Hepatocyte (in vitro differentiated cells): ENCODE measurements around the gene TBL1X. TPM values are rescaled to one million over a fixed set of nuclear protein-coding genes. Genes with fewer than 3 reads are reported as not detected.

Source experiments
- DNase-seq: peaks from one replicate; pipeline ENCODE4 v3.0.0-alpha.2; 2016; ENCODE audit warnings: low spot score
- H2AFZ ChIP-seq: fragments of 200-600 bp; sonication (generic); 2 replicates; pipeline ENCODE4 v1.6.0; 2016; ENCODE audit warnings: antibody characterized with exemption, mild to moderate bottlenecking
- H3K27ac ChIP-seq: fragments of 200-600 bp; sonication (generic); 2 replicates; pipeline ENCODE4 v1.5.1; 2016; ENCODE audit warnings: mild to moderate bottlenecking
- H3K27me3 ChIP-seq: fragments of 200-600 bp; sonication (generic); 2 replicates; pipeline ENCODE4 v1.6.1; 2016
- H3K36me3 ChIP-seq: fragments of 200-600 bp; sonication (generic); replicated peaks from 2 replicates; pipeline ENCODE4 v1.5.1; 2016; ENCODE audit warnings: low read depth; ENCODE audit not compliant: insufficient read depth
- H3K4me1 ChIP-seq: fragments of 200-600 bp; sonication (generic); 2 replicates; pipeline ENCODE4 v1.5.1; 2016; ENCODE audit warnings: mild to moderate bottlenecking, moderate library complexity; ENCODE audit not compliant: insufficient read depth
- H3K4me2 ChIP-seq: fragments of 200-600 bp; sonication (generic); 2 replicates; pipeline ENCODE4 v1.6.0; 2016
- H3K4me3 ChIP-seq: fragments of 200-600 bp; sonication (generic); 2 replicates; pipeline ENCODE4 v1.5.1; 2016; ENCODE audit warnings: mild to moderate bottlenecking
- H3K79me2 ChIP-seq: fragments of 200-600 bp; sonication (generic); 2 replicates; pipeline ENCODE4 v1.6.0; 2017; ENCODE audit warnings: mild to moderate bottlenecking
- H3K9me2 ChIP-seq: fragments of 200-600 bp; sonication (generic); replicated peaks from 2 replicates; pipeline ENCODE4 v1.6.0; 2017; ENCODE audit warnings: mild to moderate bottlenecking; ENCODE audit not compliant: insufficient read depth
- H3K9me3 ChIP-seq: fragments of 200-600 bp; sonication (generic); 2 replicates; pipeline ENCODE4 v1.5.1; 2016; ENCODE audit warnings: low read depth, mild to moderate bottlenecking
- H4K20me1 ChIP-seq: fragments of 200-600 bp; sonication (generic); 2 replicates; pipeline ENCODE4 v1.6.0; 2016; ENCODE audit warnings: mild to moderate bottlenecking; ENCODE audit not compliant: insufficient read depth, poor library complexity, severe bottlenecking
- EZH2 ChIP-seq: fragments of 200-600 bp; sonication (generic); IDR thresholded peaks from 2 replicates; pipeline ENCODE4 v1.6.1; 2016; ENCODE audit warnings: antibody characterized with exemption, mild to moderate bottlenecking, borderline replicate concordance
- EZH2phosphoT487 ChIP-seq: fragments of 200-600 bp; sonication (generic); IDR thresholded peaks from one replicate; pipeline ENCODE4 v1.6.1; 2018; ENCODE audit warnings: antibody characterized with exemption, mild to moderate bottlenecking, low read depth, moderate library complexity; ENCODE audit not compliant: unreplicated experiment, severe bottlenecking
- WGBS: methylation state at CpG from one replicate; pipeline ENCODE4 v1.1.6; 2016; ENCODE audit warnings: low lambda C conversion rate; ENCODE audit errors: missing lambda C conversion rate; 5-methylcytosine and 5-hydroxymethylcytosine counted together
- polyA plus RNA-seq: library from polyadenylated mRNA; unstranded; fragments of >200 nt; fragmentation: Nextera tagmentation; extraction: Ambion mirVana; gene quantifications from 2 replicates; pipeline ENCODE4 v1.2.1, GENCODE V29; 2016
- total RNA-seq: library from RNA; depleted of rRNA; stranded (reverse); fragments of >200 nt; gene quantifications from 2 replicates; pipeline ENCODE4 v1.2.3, GENCODE V29; 2014
- TF ChIP-seq, protein P1 (sequence below): fragments of 200-600 bp; sonication (generic); IDR thresholded peaks from 2 replicates; pipeline ENCODE4 v1.5.1; 2016; ENCODE audit warnings: antibody characterized with exemption, mild to moderate bottlenecking; ENCODE audit not compliant: poor library complexity

The TBL1X gene
- total and polyA plus RNA-seq, 2 experiments from 2014 or later, result 14.9 to 16.0 TPM

DNA sequence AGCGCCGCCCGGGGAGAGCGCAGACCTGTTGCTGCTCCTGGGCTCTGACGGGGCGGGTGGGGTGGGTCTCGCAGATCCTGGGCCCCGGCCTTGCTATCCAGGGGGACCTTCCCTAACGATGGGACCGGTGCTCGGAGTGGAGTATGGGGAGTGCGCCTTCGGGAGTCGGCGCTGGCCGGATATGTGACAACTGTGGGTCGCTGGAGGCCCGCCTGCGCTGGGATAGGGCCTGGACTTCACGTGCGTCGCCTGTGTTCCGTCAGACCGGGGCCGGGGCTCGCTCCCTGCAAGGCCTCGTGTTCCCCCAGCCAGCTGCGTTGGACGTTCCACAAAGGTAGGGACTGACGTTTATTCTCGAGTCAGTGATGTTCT lies 1.3 kb downstream of the TBL1X start:
- H2AFZ ChIP-seq, result no peak overlapping the region
- H4K20me1 ChIP-seq, result peaks cover 17% of the 10 kb centered on the region
- WGBS, result 50% methylated on average over 29 of the region's 31 CpGs
- no peaks in the 10 kb centered on the region for H3K9me3 ChIP-seq
- peak overlapping the region; percentile 55 for H3K4me3 ChIP-seq
- peak overlapping the region; percentile 76 for H3K27ac ChIP-seq
- H3K9me2 ChIP-seq, result no peaks in the 10 kb centered on the region
- H3K4me1 ChIP-seq, result peaks cover 17% of the 10 kb centered on the region
- DNase-seq, result peak; percentile 47
- H3K36me3 ChIP-seq, result no peaks in the 10 kb centered on the region
- H3K27me3 ChIP-seq, result no peaks in the 10 kb centered on the region
- H3K4me2 ChIP-seq, result peak overlapping the region; percentile 84
- peaks cover 50% of the 10 kb centered on the region for H3K79me2 ChIP-seq
- TF ChIP-seq EZH2 (no peak), EZH2phosphoT487 (no peak)
- TF ChIP-seq, protein P1, sequence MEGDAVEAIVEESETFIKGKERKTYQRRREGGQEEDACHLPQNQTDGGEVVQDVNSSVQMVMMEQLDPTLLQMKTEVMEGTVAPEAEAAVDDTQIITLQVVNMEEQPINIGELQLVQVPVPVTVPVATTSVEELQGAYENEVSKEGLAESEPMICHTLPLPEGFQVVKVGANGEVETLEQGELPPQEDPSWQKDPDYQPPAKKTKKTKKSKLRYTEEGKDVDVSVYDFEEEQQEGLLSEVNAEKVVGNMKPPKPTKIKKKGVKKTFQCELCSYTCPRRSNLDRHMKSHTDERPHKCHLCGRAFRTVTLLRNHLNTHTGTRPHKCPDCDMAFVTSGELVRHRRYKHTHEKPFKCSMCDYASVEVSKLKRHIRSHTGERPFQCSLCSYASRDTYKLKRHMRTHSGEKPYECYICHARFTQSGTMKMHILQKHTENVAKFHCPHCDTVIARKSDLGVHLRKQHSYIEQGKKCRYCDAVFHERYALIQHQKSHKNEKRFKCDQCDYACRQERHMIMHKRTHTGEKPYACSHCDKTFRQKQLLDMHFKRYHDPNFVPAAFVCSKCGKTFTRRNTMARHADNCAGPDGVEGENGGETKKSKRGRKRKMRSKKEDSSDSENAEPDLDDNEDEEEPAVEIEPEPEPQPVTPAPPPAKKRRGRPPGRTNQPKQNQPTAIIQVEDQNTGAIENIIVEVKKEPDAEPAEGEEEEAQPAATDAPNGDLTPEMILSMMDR, result no peak

DNA sequence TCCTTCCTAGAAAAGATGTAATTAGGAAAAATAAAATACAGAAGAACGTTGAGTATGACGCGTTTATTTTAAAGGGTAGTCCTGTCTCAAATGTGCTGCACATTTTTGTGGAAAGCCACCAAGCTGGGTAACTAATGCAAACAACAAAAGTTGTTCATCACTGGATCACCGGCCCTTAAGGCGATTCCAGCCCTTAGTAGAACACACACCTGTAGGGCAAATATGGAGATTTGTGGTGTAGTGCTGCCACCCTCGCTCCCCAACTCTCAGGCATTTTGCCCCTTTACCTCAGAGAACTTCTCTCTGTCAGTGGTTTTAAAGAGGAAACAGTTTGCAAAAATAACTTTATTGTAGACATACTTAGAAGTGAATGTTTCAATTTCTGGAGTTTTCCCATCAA lies 1.9 kb downstream of the TBL1X start:
- no peak overlapping the region for H2AFZ ChIP-seq
- no peak overlapping the region for H3K27ac ChIP-seq
- H3K4me2 ChIP-seq, result peak overlapping the region; percentile 84
- no peaks in the 10 kb centered on the region for H3K36me3 ChIP-seq
- H3K79me2 ChIP-seq, result peaks cover 56% of the 10 kb centered on the region
- peaks cover 17% of the 10 kb centered on the region for H4K20me1 ChIP-seq
- no peak for TF ChIP-seq EZH2
- no peak for TF ChIP-seq EZH2phosphoT487
- TF ChIP-seq, protein P1, result no peak
- H3K9me3 ChIP-seq, result no peaks in the 10 kb centered on the region
- no peak for DNase-seq
- H3K4me1 ChIP-seq, result peaks cover 17% of the 10 kb centered on the region
- 64% methylated on average over 6 of the region's 6 CpGs for WGBS
- no peaks in the 10 kb centered on the region for H3K9me2 ChIP-seq
- no peaks in the 10 kb centered on the region for H3K27me3 ChIP-seq
- H3K4me3 ChIP-seq, result peak overlapping the region; percentile 55

DNA sequence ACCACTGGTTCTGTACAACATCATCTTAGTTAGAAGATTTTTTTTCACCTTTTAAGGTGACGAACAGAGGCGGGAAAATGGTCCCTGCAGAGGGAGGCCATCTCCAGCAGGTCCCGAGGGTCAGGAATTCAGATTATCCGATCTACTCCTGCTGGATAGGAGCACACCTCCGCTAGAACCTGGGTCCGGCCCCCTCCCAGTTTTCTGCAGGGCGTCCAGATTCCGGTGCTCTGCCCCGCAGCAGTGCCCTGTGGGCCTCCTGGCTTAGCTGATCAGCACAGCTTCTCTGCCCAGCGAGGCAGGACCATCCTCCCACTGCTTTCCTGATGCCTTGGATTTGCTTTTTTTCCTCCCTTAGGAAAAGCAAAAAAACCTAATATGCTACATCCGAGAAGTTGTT lies 2.3 kb downstream of the TBL1X start:
- Histone ChIP-seq H3K4me1 (peaks cover 17% of the 10 kb centered on the region), H3K27me3 (no peaks in the 10 kb centered on the region), H3K4me2 (peak overlapping the region; percentile 84), H3K36me3 (no peaks in the 10 kb centered on the region), H3K27ac (no peak overlapping the region), H3K79me2 (peaks cover 60% of the 10 kb centered on the region), H2AFZ (no peak overlapping the region), H3K9me3 (no peaks in the 10 kb centered on the region), H3K4me3 (peak overlapping the region; percentile 2), H3K9me2 (no peaks in the 10 kb centered on the region), H4K20me1 (peaks cover 17% of the 10 kb centered on the region)
- TF ChIP-seq EZH2 (no peak), EZH2phosphoT487 (no peak)
- TF ChIP-seq, protein P1, result no peak
- DNase-seq, result no peak
- WGBS, result 45% methylated on average over 11 of the region's 11 CpGs

DNA sequence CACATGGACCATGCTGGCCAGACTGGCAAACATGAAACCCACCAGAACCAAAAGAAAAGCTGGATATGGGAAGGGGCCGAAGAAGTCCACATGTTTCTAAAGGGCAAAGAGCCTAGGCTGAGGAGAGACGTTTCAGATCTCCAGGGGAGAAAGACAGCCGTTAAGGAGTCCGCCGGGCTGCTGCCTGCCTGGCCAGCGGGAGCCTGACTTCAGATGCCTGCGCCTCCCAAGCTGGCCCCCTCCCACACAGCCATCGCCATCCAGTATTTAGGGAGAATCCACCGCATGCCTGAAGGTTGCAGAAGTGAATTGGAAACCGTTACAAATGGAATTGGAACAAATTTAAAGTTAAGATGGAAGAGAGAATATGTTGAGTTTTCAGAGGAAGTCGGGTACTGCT lies 2.9 kb downstream of the TBL1X start:
- H3K79me2 ChIP-seq, result peaks cover 66% of the 10 kb centered on the region

More for the DNA sequence above, 2.9 kb downstream of the TBL1X start:
- Histone ChIP-seq H3K9me3 (no peaks in the 10 kb centered on the region), H3K27ac (no peak overlapping the region), H3K4me1 (peaks cover 12% of the 10 kb centered on the region), H3K9me2 (no peaks in the 10 kb centered on the region), H3K4me3 (no peak overlapping the region), H3K4me2 (peak overlapping the region; percentile 84), H3K27me3 (no peaks in the 10 kb centered on the region), H3K36me3 (no peaks in the 10 kb centered on the region), H4K20me1 (peaks cover 17% of the 10 kb centered on the region), H2AFZ (no peak overlapping the region)
- TF ChIP-seq EZH2phosphoT487 (no peak), EZH2 (no peak)
- TF ChIP-seq, protein P1, result no peak
- DNase-seq, result no peak
- WGBS, result 62% methylated on average over 11 of the region's 11 CpGs
